ENCODE results near the gene OXSR1.

- TF ChIP-seq SUZ12 (IDR thresholded peaks at IDR 0.05; ENCODE audit: extremely low read depth, insufficient read depth, insufficient read length) (no peak), YY1 (IDR thresholded peaks at IDR 0.05; ENCODE audit: insufficient read depth, insufficient read length) (no peak)
Measured at GRCh38 chr3:38251197-38251596, 85.9 kb downstream of the OXSR1 start.

Data from NT2/D1 (cell line).